Measurements from ENCODE around the gene RGS17.

The RGS17 gene

DNA sequence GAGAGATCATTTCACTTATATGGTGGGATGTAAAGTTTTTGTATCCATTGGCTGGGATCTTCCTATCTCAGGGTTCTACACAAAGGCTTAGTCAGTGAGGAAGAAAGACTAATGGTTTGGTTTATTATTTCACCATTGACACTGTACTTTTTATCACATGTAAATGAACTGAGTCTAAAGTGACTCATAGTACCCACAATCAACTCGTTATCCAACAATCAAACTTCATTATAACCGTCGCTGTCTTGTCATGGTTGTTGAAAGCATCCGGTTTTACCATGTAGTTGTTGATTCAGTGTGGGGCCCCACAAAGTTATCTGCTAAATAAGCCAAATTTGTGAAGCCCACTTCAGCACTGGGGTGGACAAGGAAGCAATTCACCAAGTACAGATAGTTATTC lies 72.8 kb downstream of the RGS17 start:
- WGBS, 2 donors (ENCODE audit: extremely low coverage in 2 of 2, insufficient read length in 2 of 2, insufficient replicate concordance in 1 of 2) = no CpG with 5 or more reads among the region's 4 CpGs
- no peak for DNase-seq (ENCODE audit: low spot score)
- H4K8ac ChIP-seq (ENCODE audit: low read depth, low read length) = no peak overlapping the region

DNA sequence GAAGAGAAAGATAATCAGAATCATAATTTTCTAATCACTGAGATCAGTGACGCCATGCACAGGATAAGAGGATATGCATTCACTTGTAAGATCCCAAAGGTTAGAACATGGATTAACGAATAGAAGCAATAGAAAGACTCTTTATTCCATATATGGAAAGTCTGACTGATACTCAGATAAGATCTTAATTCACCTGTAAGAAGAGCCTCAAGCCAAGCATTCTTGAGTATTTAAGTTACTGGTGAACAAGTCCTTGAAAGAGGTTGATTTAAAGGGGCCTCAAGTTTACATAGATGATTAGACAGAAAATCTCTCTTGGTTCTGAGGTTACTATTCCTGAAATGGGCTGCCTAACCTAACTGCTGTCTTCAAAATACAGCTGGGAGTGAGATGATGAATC lies 74.8 kb downstream of the RGS17 start:
- H3K9me3 ChIP-seq (replicated peaks in 1 of 2; ENCODE audit: control insufficient read depth in 2 of 2, insufficient read depth in 1 of 2, low read depth in 1 of 2, low read length in 2 of 2) = peaks cover 0 to 2% of the 10 kb centered on the region in 2 donors
- H2BK12ac ChIP-seq (ENCODE audit: low read length) = no peak overlapping the region
- H4K8ac ChIP-seq (ENCODE audit: low read depth, low read length) = no peak overlapping the region
- H3K18ac ChIP-seq (ENCODE audit: low read length) = no peak overlapping the region
- no peak overlapping the region for H2AFZ ChIP-seq (ENCODE audit: low read length)
- no peak overlapping the region for H4K91ac ChIP-seq (ENCODE audit: low read depth, low read length, poor library complexity)
- no peak overlapping the region for H2AK5ac ChIP-seq (ENCODE audit: low read depth, low read length)
- H3K36me3 ChIP-seq (replicated peaks in 1 of 2; ENCODE audit: control insufficient read depth in 2 of 2, insufficient read depth in 2 of 2, low read length in 2 of 2) = no peaks in the 10 kb centered on the region
- H3K4me3 ChIP-seq (ENCODE audit: low read length in 2 of 2) = no peak overlapping the region
- no peaks in the 10 kb centered on the region for H3K27me3 ChIP-seq (ENCODE audit: control insufficient read depth in 3 of 3, insufficient read depth in 3 of 3, low read depth in 1 of 3, low read length in 3 of 3)
- no peak overlapping the region for H3K27ac ChIP-seq (replicated peaks; ENCODE audit: low read length)
- no peak overlapping the region for H3K4me2 ChIP-seq (ENCODE audit: insufficient read depth, low read length, poor library complexity, severe bottlenecking)
- no peak overlapping the region for H2BK5ac ChIP-seq (ENCODE audit: low read length)
- peaks cover 6 to 14% of the 10 kb centered on the region in 2 donors for H3K4me1 ChIP-seq (ENCODE audit: control insufficient read depth in 2 of 2, insufficient read depth in 1 of 2, low read depth in 1 of 2, low read length in 2 of 2)
- H3K9ac ChIP-seq (ENCODE audit: low read depth, low read length, poor library complexity) = no peak overlapping the region
- no peak for DNase-seq (ENCODE audit: low spot score)
- no peak overlapping the region for H3K23ac ChIP-seq (ENCODE audit: low read depth, low read length, poor library complexity)
- no peak overlapping the region for H3K14ac ChIP-seq (ENCODE audit: low read length)
- H2BK15ac ChIP-seq (ENCODE audit: low read length) = no peak overlapping the region
- no peak overlapping the region for H2BK120ac ChIP-seq (ENCODE audit: low read depth, low read length)
- H3K79me1 ChIP-seq (ENCODE audit: low read depth, low read length) = no peaks in the 10 kb centered on the region
- no peak overlapping the region for H3K4ac ChIP-seq (ENCODE audit: low read length)
- WGBS, 2 donors (ENCODE audit: extremely low coverage in 2 of 2, insufficient read length in 2 of 2, insufficient replicate concordance in 1 of 2) = no CpG with 5 or more reads among the region's 2 CpGs

More for the DNA sequence above, 72.8 kb downstream of the RGS17 start:
- Histone ChIP-seq H3K36me3 (replicated peaks in 1 of 2; ENCODE audit: control insufficient read depth in 2 of 2, insufficient read depth in 2 of 2, low read length in 2 of 2) (no peaks in the 10 kb centered on the region), H3K18ac (ENCODE audit: low read length) (no peak overlapping the region), H3K27me3 (ENCODE audit: control insufficient read depth in 3 of 3, insufficient read depth in 3 of 3, low read depth in 1 of 3, low read length in 3 of 3) (no peaks in the 10 kb centered on the region), H3K9me3 (replicated peaks in 1 of 2; ENCODE audit: control insufficient read depth in 2 of 2, insufficient read depth in 1 of 2, low read depth in 1 of 2, low read length in 2 of 2) (no peaks in the 10 kb centered on the region), H3K23ac (ENCODE audit: low read depth, low read length, poor library complexity) (no peak overlapping the region), H2BK15ac (ENCODE audit: low read length) (no peak overlapping the region), H3K27ac (replicated peaks; ENCODE audit: low read length) (no peak overlapping the region), H3K9ac (ENCODE audit: low read depth, low read length, poor library complexity) (no peak overlapping the region), H2BK5ac (ENCODE audit: low read length) (no peak overlapping the region), H3K79me1 (ENCODE audit: low read depth, low read length) (no peaks in the 10 kb centered on the region), H2AK5ac (ENCODE audit: low read depth, low read length) (no peak overlapping the region), H3K14ac (ENCODE audit: low read length) (no peak overlapping the region), H3K4me3 (ENCODE audit: low read length in 2 of 2) (no peak overlapping the region), H3K4me2 (ENCODE audit: insufficient read depth, low read length, poor library complexity, severe bottlenecking) (no peak overlapping the region), H2BK120ac (ENCODE audit: low read depth, low read length) (no peak overlapping the region), H3K4ac (ENCODE audit: low read length) (no peak overlapping the region), H3K4me1 (ENCODE audit: control insufficient read depth in 2 of 2, insufficient read depth in 1 of 2, low read depth in 1 of 2, low read length in 2 of 2) (peaks cover 6 to 14% of the 10 kb centered on the region in 2 donors), H4K91ac (ENCODE audit: low read depth, low read length, poor library complexity) (no peak overlapping the region), H2BK12ac (ENCODE audit: low read length) (no peak overlapping the region), H2AFZ (ENCODE audit: low read length) (no peak overlapping the region)

DNA sequence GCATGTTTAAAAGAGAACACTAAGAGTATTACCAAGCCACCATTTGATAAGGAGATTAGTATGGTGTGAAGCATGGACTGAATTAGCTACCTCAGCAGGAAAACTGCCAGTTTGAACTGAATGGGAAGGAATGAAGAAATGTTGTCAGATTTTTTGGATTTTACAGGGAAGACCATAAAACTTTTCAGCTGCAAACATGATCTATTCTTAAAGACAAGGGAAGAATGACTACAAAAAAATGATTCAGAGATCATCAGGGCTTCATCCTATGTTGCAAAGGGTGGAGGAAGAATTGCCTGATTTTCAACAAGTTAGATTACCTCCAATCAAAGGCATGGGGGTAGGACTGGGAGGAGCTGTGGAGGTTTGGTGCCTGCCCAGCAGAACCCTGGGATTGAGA lies 79.3 kb downstream of the RGS17 start:
- Histone ChIP-seq H2BK5ac (ENCODE audit: low read length) (no peak overlapping the region), H3K9ac (ENCODE audit: low read depth, low read length, poor library complexity) (no peak overlapping the region), H3K27ac (replicated peaks; ENCODE audit: low read length) (no peak overlapping the region), H3K9me3 (replicated peaks in 1 of 2; ENCODE audit: control insufficient read depth in 2 of 2, insufficient read depth in 1 of 2, low read depth in 1 of 2, low read length in 2 of 2) (peaks cover 0 to 2% of the 10 kb centered on the region in 2 donors), H2AFZ (ENCODE audit: low read length) (no peak overlapping the region), H3K14ac (ENCODE audit: low read length) (no peak overlapping the region), H3K36me3 (replicated peaks in 1 of 2; ENCODE audit: control insufficient read depth in 2 of 2, insufficient read depth in 2 of 2, low read length in 2 of 2) (no peaks in the 10 kb centered on the region), H2BK15ac (ENCODE audit: low read length) (no peak overlapping the region), H4K91ac (ENCODE audit: low read depth, low read length, poor library complexity) (no peak overlapping the region), H2AK5ac (ENCODE audit: low read depth, low read length) (no peak overlapping the region), H3K4me1 (ENCODE audit: control insufficient read depth in 2 of 2, insufficient read depth in 1 of 2, low read depth in 1 of 2, low read length in 2 of 2) (peaks cover 0 to 3% of the 10 kb centered on the region in 2 donors), H3K18ac (ENCODE audit: low read length) (no peak overlapping the region), H3K4me3 (ENCODE audit: low read length in 2 of 2) (no peak overlapping the region), H3K27me3 (ENCODE audit: control insufficient read depth in 3 of 3, insufficient read depth in 3 of 3, low read depth in 1 of 3, low read length in 3 of 3) (no peaks in the 10 kb centered on the region), H2BK12ac (ENCODE audit: low read length) (no peak overlapping the region), H3K4ac (ENCODE audit: low read length) (no peak overlapping the region), H2BK120ac (ENCODE audit: low read depth, low read length) (no peak overlapping the region), H3K79me1 (ENCODE audit: low read depth, low read length) (no peaks in the 10 kb centered on the region), H4K8ac (ENCODE audit: low read depth, low read length) (no peak overlapping the region), H3K23ac (ENCODE audit: low read depth, low read length, poor library complexity) (no peak overlapping the region), H3K4me2 (ENCODE audit: insufficient read depth, low read length, poor library complexity, severe bottlenecking) (no peak overlapping the region)
- no peak for DNase-seq (ENCODE audit: low spot score)

DNA sequence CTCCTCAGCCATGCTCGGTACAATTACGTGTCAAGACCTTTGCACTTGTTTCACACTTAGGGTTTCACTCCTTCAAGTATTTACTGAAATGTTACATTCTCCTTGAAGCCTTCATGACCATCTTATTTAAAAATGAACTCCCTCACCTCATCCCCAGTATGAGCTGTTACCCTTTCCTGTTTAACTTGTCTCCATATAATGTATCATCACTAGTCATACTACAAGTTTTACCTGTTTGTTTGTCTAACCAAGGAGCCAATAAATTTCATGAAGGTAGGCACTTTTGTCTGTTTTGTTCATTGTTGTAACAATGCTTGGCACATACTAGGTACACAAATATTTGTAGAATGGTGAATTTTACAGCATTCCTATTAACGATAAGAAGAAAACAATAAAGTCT lies 82.5 kb downstream of the RGS17 start:
- Histone ChIP-seq H2BK15ac (ENCODE audit: low read length) (no peak overlapping the region), H2BK12ac (ENCODE audit: low read length) (no peak overlapping the region), H2BK5ac (ENCODE audit: low read length) (no peak overlapping the region), H3K4me1 (ENCODE audit: control insufficient read depth in 2 of 2, insufficient read depth in 1 of 2, low read depth in 1 of 2, low read length in 2 of 2) (peaks cover 0 to 3% of the 10 kb centered on the region in 2 donors), H3K36me3 (replicated peaks in 1 of 2; ENCODE audit: control insufficient read depth in 2 of 2, insufficient read depth in 2 of 2, low read length in 2 of 2) (no peaks in the 10 kb centered on the region), H3K4me3 (ENCODE audit: low read length in 2 of 2) (no peak overlapping the region), H3K4ac (ENCODE audit: low read length) (no peak overlapping the region), H4K8ac (ENCODE audit: low read depth, low read length) (no peak overlapping the region), H4K91ac (ENCODE audit: low read depth, low read length, poor library complexity) (no peak overlapping the region), H3K23ac (ENCODE audit: low read depth, low read length, poor library complexity) (no peak overlapping the region), H3K27ac (replicated peaks; ENCODE audit: low read length) (no peak overlapping the region), H2BK120ac (ENCODE audit: low read depth, low read length) (no peak overlapping the region), H3K4me2 (ENCODE audit: insufficient read depth, low read length, poor library complexity, severe bottlenecking) (no peak overlapping the region), H3K27me3 (ENCODE audit: control insufficient read depth in 3 of 3, insufficient read depth in 3 of 3, low read depth in 1 of 3, low read length in 3 of 3) (no peaks in the 10 kb centered on the region), H3K9ac (ENCODE audit: low read depth, low read length, poor library complexity) (no peak overlapping the region), H3K79me1 (ENCODE audit: low read depth, low read length) (no peaks in the 10 kb centered on the region), H3K18ac (ENCODE audit: low read length) (no peak overlapping the region), H3K14ac (ENCODE audit: low read length) (no peak overlapping the region), H2AFZ (ENCODE audit: low read length) (no peak overlapping the region), H3K9me3 (replicated peaks in 1 of 2; ENCODE audit: control insufficient read depth in 2 of 2, insufficient read depth in 1 of 2, low read depth in 1 of 2, low read length in 2 of 2) (peaks cover 0 to 2% of the 10 kb centered on the region in 2 donors), H2AK5ac (ENCODE audit: low read depth, low read length) (no peak overlapping the region)
- no CpG with 5 or more reads among the region's 3 CpGs for WGBS, 2 donors (ENCODE audit: extremely low coverage in 2 of 2, insufficient read length in 2 of 2, insufficient replicate concordance in 1 of 2)
- DNase-seq (ENCODE audit: low spot score) = no peak

All from neuronal stem cell (in vitro differentiated cells).